Measurements from ENCODE around the gene ITPR2.
"Not testable (repeated sequence)": the region's sequence is repeated elsewhere in the genome, so short reads cannot be mapped to it uniquely, and the experiment has no call there.

The ITPR2 gene

GRCh38 chr12:26848156-26848825, 15.3 kb upstream of the ITPR2 start:
- no peak for DNase-seq (ENCODE audit: low read depth)

- DNase-seq (ENCODE audit: low read depth), result no peak
Observed at GRCh38 chr12:26847431-26847830, 14.4 kb upstream of the ITPR2 start.

GRCh38 chr12:26846416-26846815, 13.4 kb upstream of the ITPR2 start:
- no peak for DNase-seq (ENCODE audit: low read depth)

DNA sequence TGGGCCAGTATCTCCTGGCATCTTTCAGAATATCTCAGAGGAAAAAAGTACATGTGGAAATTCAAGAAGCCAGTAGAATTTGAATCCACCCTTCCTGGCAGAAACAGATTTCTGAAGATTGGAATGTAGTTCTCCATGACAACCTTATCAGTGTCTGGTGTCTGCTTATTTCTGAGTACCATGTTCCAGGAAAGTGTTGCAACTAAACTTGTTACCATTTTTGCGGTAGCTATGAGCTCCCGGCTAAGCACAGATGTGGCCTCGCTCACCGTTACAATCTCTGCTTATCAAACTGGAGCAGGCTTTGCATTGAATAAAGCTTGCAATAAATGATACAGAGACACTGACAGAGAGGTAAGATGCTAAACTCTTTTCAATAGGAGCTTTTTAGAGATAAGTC, 13.0 kb upstream of the ITPR2 start:
- peak; percentile 90 for DNase-seq (ENCODE audit: low read depth)

DNA sequence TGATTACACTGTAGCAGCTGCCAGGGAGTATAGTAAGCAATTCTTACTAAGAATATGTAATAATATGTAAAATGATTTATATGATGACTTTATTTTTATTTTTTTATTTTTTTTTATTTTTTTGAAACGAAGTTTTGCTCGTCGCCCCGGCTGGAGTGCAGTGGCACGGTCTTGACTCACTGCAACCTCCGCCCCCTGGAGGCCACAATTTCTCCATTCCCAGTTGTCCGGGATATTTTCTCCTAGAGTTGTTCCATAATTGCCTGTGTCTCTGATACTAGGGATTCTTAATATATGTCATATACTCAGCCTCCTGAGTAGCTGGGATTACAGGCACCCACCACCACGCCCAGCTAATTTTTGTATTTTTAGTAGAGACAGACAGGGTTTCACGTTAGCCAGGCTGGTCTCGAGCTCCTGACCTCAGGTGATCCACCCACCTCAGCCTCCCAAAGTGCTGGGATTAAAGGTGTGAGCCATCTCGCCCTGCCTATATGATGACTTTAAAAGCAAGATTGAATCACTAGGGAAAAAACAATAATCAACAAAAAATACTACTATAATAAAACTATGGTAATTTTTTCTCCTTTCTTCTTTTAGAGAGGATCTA, 12.2 kb upstream of the ITPR2 start:
- no peak for DNase-seq (ENCODE audit: low read depth)

DNA sequence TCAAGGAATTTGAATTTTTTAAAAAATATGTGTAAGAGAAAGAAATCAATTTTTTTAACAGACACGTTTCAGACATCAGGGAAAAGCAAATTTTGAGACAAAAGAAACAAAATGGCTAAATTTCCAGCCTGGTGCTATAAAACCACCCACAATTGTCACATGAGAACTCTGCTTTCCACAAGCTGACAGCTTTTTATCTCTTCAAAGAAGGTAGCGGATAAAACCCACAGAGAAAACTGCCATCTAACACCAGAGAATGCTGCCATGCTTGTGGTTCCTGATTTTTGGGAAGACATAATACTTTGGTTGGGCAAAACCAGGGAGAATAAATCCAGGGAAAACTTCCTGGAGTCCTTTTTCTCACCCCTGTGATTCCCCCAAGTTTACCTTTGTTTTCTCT, 10.3 kb upstream of the ITPR2 start:
- no peak for DNase-seq (ENCODE audit: low read depth)

- DNase-seq (ENCODE audit: low read depth), result no peak
Observed at GRCh38 chr12:26841085-26841484, 8.1 kb upstream of the ITPR2 start.

- no peak for DNase-seq (ENCODE audit: low read depth)
Observed at GRCh38 chr12:26839512-26839911, 6.5 kb upstream of the ITPR2 start.

GRCh38 chr12:26838888-26839416, 6.0 kb upstream of the ITPR2 start:
- DNase-seq (ENCODE audit: low read depth), result no peak

DNA sequence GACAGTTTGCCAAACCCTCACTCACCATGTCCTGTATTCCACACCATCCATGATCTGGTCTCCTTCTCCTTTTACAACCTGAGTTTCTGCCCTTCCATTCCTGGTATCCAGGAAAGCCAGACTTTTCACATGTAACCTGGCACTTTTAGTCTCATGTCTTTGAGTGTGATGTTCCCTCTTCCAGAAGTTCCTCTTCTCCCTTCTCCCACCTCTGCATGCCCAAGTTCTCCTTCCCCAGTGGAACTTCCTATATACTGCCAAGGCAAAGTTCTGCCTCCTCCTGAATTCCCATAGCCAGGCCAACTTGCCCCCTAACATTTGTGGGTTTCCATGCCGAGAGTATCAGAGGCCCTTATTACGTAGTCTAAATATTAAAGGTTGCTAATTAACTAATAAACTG, 3.2 kb upstream of the ITPR2 start:
- DNase-seq (ENCODE audit: low read depth), result no peak

- not testable (repeated sequence) for DNase-seq (ENCODE audit: low read depth)
Observed at GRCh38 chr12:26834503-26835060, 1.6 kb upstream of the ITPR2 start.

DNA sequence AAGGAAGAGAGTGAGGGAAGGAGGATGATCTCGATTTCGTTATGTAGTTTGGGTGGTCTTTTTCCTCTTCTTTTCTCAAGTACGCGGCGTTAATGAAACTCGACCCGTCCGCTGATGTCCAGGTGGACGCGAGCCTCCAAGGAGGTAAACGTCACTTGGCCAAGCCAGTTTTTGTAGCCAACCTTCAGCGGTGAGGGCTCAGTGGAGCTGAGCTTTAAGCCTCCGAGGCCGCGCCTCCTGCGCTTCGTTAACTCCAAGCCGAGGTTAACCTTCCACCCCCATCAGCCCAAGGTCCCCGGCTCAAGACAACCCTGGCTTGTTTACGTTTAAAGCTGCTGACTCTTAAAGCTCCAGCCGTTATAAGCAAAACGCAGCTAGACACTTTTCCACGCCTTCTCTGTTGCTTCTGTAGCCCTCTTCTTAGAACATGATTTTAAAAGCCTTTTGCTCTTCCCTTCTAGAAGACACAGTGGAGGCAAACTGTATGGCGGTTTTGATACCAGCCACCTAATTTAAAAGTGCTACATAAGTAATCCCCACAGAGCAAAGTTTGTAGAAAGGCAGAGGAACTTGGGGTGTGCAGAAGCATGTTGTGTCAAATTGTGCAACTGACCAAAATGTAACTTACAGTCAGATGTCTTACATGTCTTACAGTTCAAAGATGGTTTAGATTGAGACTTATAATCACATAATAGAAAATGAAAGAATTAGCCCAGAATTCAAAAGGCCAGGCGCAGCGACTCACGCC, 923 bp upstream of the ITPR2 start:
- DNase-seq (ENCODE audit: low read depth), result no peak

DNA sequence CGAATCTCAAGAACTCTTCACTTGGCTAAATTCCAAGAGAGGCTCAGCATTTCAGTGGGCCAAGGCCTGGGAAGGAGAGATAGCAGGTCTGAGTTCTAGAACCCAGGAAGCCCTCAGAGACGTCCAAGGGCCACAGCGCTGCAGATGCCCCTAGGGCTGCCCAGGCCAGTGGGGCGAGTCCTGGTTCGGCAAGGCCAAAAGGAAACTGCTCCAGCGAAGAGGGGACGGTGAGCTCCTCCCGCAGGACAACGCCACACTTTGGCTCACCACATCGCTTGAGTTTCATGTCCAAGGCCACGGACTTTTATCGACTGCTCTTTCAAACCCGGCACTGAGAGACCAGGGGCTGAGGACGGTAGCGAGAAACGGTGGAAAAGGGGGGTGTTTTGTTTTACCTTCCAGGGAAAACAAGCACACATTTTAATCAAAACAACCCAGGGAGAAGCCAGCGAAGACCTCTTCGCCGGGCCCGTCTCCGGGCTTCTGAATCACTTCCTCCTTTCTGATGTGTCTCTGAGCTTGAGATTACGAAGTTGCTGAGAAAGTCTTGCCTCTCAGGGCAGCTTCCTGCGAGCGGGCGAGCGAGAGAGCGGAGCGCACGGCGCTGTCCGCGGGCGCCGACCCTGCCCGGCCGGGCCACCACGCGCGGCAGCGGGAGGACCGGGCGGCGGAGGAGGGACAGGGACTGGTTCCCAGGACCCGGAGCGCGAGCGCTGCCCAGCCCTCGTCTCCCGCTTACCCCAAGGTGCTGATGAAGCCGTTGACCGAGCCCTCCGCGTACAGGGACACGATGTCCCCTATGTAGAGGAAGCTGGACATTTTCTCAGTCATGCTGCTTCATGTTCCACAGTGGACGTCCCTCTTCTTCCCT, 808 bp downstream of the ITPR2 start:
- peak; percentile 47 for DNase-seq (ENCODE audit: low read depth)

DNA sequence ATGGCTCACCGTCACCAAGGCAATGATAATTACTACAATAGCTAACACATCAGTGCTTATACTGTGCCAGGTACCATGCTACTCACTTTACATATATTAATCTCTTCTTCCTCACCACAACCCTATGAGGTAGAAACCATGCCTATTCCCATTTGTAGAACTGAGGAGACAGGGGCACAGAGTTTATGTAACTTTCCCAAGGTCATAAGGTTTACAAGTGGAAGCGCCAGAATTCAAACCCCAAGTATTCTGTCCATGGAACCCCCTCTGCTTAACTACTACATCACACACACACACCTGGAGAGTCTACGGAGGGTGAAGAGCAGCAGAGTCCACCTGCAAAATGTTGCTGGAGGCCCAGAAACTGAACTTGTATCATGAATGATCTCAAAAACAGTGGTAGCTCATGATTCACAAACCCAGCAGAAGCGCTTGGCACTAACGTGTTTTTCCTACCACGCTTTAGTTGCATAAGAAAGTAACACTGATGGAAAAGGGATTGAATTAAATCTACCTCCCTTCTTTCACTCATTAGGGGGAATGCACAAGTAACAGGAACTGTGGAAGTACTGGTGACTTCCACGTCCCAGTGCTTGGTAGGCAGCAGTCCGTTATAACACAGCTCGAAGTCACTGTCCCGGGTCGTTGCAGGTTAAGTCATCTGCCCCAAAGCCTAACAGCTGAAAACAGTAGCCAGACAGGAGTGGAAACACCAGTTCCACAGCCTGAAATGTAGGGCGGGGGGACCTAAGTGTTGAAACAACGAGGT, 2.0 kb downstream of the ITPR2 start:
- no peak for DNase-seq (ENCODE audit: low read depth)

- DNase-seq (ENCODE audit: low read depth), result no peak
Observed at GRCh38 chr12:26830363-26830762, 2.6 kb downstream of the ITPR2 start.

GRCh38 chr12:26828280-26829073, 4.5 kb downstream of the ITPR2 start:
- no peak for DNase-seq (ENCODE audit: low read depth)

DNA sequence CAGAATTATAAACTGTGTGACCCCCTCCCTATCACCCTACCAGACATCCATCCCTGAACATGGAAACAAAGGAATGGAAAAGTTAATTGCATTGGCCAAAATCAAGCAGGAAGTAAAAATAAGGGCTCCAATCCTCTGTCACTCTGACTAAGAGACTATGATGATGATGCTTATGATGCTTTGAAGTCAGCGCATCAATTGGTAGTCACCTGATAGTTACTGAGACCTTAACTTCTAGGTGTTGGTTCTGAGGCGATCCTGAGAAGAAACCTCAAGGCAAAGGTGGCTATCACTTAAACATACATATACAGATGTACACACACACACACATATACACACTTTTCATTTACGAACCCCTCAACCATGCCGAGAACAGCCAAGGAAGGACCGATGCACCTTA, 6.6 kb downstream of the ITPR2 start:
- no peak for DNase-seq (ENCODE audit: low read depth)

DNA sequence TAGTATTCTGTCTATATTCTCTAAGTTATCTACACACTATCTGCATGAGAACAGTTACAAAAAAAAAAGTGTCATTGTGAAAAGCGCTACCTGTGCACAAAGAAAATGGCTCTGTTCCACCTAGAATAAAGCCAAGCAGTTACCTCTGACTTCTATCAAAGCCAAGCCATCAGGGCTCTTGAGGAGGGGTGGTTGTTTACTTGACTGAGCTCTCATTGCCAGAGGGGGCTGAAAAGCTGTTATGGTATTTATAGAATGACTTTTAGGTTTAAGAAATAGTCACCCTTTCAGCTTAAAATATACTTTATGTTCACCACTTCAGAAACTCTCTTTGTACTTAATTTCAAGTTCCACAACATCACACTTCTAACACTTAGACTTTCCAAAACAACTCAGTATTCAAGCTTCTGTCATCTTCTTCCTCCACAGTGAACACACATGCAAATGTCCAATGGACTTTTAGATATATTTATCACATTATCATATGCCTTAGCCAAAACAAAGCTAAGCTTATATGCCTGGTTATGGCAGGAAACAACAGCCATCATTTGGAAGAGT, 7.5 kb downstream of the ITPR2 start:
- no peak for DNase-seq (ENCODE audit: low read depth)

- no peak for DNase-seq (ENCODE audit: low read depth)
Observed at GRCh38 chr12:26823390-26823789, 9.6 kb downstream of the ITPR2 start.

DNA sequence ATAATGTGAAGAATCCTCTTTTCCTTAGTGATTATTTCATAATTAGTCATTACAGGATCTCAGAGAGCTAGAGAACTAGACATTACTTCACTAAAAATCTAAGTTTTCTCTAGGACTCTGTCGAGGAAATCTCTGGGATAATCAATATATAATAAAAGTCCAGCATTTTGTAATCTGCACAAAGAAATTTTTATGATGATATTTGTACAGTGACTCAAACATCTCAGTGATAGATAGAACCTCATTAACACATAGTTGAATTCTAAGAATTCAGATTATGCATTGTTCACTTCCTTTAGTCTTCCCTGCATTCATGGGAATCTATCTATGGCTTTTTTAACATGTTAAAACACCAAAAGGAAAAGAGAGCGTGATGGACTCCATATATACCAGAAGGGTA, 11.0 kb downstream of the ITPR2 start:
- no peak for DNase-seq (ENCODE audit: low read depth)

Data from CMK (cell line).